Hepatic stellate cell (primary cell): ENCODE results near the gene CREG2.

Source experiments
- DNase-seq: peaks from one replicate; pipeline ENCODE4 v3.0.0; 2011; ENCODE audit warnings: low spot score

The CREG2 gene

GRCh38 chr2:101409699-101410098, 22.4 kb upstream of the CREG2 start:
- no peak for DNase-seq

GRCh38 chr2:101408925-101409324, 21.6 kb upstream of the CREG2 start:
- DNase-seq, result no peak

GRCh38 chr2:101405351-101405899, 18.1 kb upstream of the CREG2 start:
- no peak for DNase-seq

GRCh38 chr2:101403745-101404144, 16.4 kb upstream of the CREG2 start:
- no peak for DNase-seq

- DNase-seq, result no peak
These were observed 15.3 kb upstream of the CREG2 start for GRCh38 chr2:101402630-101403029.

GRCh38 chr2:101401906-101402305, 14.6 kb upstream of the CREG2 start:
- no peak for DNase-seq

- DNase-seq, result no peak
These were observed 14.0 kb upstream of the CREG2 start for GRCh38 chr2:101401326-101401665.

GRCh38 chr2:101400506-101401325, 13.4 kb upstream of the CREG2 start:
- no peak for DNase-seq

- DNase-seq, result no peak
These were observed 12.7 kb upstream of the CREG2 start for GRCh38 chr2:101400048-101400447.

- no peak for DNase-seq
These were observed 11.9 kb upstream of the CREG2 start for GRCh38 chr2:101399021-101399799.

GRCh38 chr2:101398116-101398821, 11.0 kb upstream of the CREG2 start:
- DNase-seq, result no peak

- peak; percentile 84 for DNase-seq
These were observed 9.0 kb upstream of the CREG2 start for GRCh38 chr2:101396316-101396717.

GRCh38 chr2:101395545-101396315, 8.4 kb upstream of the CREG2 start:
- DNase-seq, result no peak

- peak; percentile 46 for DNase-seq
These were observed 929 bp upstream of the CREG2 start for GRCh38 chr2:101388232-101388631.

- no peak for DNase-seq
These were observed 628 bp downstream of the CREG2 start for GRCh38 chr2:101386599-101387150.

GRCh38 chr2:101383016-101383541, 4.2 kb downstream of the CREG2 start:
- no peak for DNase-seq

- no peak for DNase-seq
These were observed 4.9 kb downstream of the CREG2 start for GRCh38 chr2:101382442-101382841.

- peak; percentile 91 for DNase-seq
These were observed 6.9 kb downstream of the CREG2 start for GRCh38 chr2:101380376-101380775.

GRCh38 chr2:101379091-101379490, 8.2 kb downstream of the CREG2 start:
- no peak for DNase-seq

- DNase-seq, result no peak
These were observed 11.7 kb downstream of the CREG2 start for GRCh38 chr2:101375653-101376052.
